ENCODE measurements around the gene CNBD2.

The CNBD2 gene

DNA sequence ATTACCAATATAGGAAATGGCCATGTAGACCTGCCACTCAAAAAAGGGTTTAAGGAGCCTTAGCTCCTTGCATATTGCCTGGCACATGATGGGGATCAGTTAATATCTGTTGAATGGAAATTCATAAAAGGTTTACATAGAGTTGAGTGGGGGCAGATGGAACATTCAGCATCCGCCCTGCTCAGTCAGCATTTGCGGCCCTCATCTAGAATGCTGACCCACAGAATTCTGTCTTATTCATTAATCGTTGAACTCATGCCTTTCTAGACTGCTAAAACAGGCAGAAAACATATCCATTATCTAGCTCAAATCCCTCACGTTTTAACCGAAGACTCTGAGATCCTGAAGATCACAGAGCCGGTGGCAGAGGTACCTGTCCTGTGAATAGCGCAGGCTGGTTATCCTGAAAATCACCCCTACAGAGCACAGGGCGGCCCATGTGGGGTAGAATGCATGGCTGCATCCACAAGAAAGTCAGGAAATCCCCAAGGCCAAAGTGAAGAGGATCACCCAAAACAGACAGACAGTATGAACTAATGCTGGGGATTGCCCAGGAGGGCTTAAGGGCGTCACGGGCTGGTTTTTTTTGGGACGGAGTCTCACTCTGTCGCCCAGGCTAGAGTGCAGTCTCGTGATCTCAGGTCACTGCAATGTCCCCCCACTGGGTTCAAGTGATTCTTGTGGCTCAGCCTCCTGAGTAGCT is 59.9 kb downstream of the CNBD2 start:
- TF ChIP-seq Cebpa-rat (IDR thresholded peaks at IDR 0.05) = no peak

DNA sequence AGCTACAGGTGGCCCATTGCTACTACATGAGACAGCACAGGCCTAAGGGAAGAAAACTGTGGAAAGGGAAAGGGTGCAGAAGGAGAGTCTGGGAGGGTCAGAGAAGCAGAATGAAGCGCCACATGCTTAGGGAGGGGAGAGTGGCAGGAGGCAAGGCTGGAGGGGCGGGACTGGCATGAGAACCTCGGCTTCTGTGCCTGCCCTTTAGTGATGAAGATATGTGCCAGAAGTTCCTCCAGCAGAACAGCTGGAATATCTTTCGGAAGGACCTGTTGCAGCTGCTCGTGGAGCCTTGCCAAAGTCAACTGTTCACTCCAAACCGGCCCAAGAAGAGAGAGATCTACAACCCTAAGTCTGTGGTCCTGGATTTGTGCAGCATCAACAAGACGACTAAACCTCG is 61.8 kb downstream of the CNBD2 start:
- Histone ChIP-seq H3K4me2 (no peak overlapping the region), H3K9ac (no peak overlapping the region), H3K27ac (no peak overlapping the region), H3K9me3 (replicated peaks in 1 of 11) (no peaks in the 10 kb centered on the region), H3K27me3 (no peaks in the 10 kb centered on the region), H3K4me1 (peaks cover 0 to 8% (median 2%) of the 10 kb centered on the region in 10 experiments; a peak in 16 of 20 replicates), H3K36me3 (no peaks in the 10 kb centered on the region), H4K20me1 (no peaks in the 10 kb centered on the region), H3K4me3 (no peak overlapping the region)
- TF ChIP-seq Cebpa-rat (IDR thresholded peaks at IDR 0.05) = no peak

More for the DNA sequence above, 59.9 kb downstream of the CNBD2 start:
- 0 out of 22 replicates have a peak overlapping the region, but pooled peaks of 2 of the 11 experiments have one; percentile 0 to 9 for H3K4me2 ChIP-seq
- no peak overlapping the region for H3K27ac ChIP-seq
- no peak overlapping the region for H3K9ac ChIP-seq
- no peak overlapping the region for H3K4me3 ChIP-seq
- no peaks in the 10 kb centered on the region for H3K9me3 ChIP-seq (replicated peaks in 1 of 11)
- H3K36me3 ChIP-seq = no peaks in the 10 kb centered on the region
- H4K20me1 ChIP-seq = no peaks in the 10 kb centered on the region
- H3K27me3 ChIP-seq = no peaks in the 10 kb centered on the region
- peaks cover 0 to 6% (median 0%) of the 10 kb centered on the region in 10 experiments; a peak in 2 of 20 replicates for H3K4me1 ChIP-seq

DNA sequence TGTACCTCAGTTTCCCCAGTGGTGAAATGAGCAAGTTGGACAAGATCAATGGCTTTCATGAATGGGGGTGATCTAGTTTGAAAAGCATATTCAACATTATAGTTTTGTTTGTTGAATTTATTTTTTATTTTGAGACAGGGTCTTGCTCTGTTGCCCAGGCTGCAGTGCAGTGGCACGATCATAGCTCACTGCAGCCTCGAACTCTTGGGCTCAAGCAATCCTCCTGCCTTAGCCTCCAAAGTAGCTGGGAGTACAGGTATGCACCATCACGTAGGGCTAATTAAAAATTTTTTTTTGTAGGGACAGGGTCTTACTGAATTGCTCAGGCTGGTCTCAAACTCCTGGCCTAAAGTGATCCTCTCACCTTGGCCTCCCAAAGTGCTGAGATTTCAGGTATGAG is 63.4 kb downstream of the CNBD2 start:
- H3K27ac ChIP-seq = no peak overlapping the region

DNA sequence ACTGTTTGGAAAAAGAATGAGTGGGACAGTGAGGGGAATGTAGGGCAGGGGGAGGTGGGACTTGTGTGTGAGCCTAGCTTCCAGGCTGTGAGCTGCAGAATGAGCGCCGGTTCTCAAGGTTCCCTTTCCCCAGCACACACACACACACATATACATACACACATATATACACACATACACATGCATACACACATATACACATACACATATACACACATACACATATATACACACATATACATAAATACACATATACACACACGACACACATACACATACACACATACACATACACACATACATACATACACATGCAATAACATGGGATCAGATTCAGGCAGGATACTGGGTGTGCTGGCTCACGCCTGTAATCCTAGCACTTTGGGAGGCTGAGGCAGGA is 66.5 kb downstream of the CNBD2 start:
- Histone ChIP-seq H3K4me3 (no peak overlapping the region), H3K4me1 (peaks cover 9 to 20% (median 16%) of the 10 kb centered on the region in 10 experiments), H3K9me3 (replicated peaks in 1 of 11) (no peaks in the 10 kb centered on the region), H3K4me2 (peak overlapping the region in 6 of 11 experiments; percentile 61 to 79 (median 66); a peak in 11 of 22 replicates), H3K27ac (no peak overlapping the region), H4K20me1 (no peaks in the 10 kb centered on the region), H3K9ac (no peak overlapping the region), H3K36me3 (no peaks in the 10 kb centered on the region), H3K27me3 (no peaks in the 10 kb centered on the region)
- TF ChIP-seq Cebpa-rat (IDR thresholded peaks at IDR 0.05) = no peak

More for the DNA sequence above, 63.4 kb downstream of the CNBD2 start:
- Histone ChIP-seq H3K4me1 (peaks cover 9 to 25% (median 16%) of the 10 kb centered on the region in 10 experiments), H3K9ac (no peak overlapping the region), H3K27me3 (no peaks in the 10 kb centered on the region), H3K4me2 (no peak overlapping the region), H3K4me3 (no peak overlapping the region), H3K9me3 (replicated peaks in 1 of 11) (no peaks in the 10 kb centered on the region), H4K20me1 (no peaks in the 10 kb centered on the region), H3K36me3 (no peaks in the 10 kb centered on the region)
- TF ChIP-seq Cebpa-rat (IDR thresholded peaks at IDR 0.05) = no peak

DNA sequence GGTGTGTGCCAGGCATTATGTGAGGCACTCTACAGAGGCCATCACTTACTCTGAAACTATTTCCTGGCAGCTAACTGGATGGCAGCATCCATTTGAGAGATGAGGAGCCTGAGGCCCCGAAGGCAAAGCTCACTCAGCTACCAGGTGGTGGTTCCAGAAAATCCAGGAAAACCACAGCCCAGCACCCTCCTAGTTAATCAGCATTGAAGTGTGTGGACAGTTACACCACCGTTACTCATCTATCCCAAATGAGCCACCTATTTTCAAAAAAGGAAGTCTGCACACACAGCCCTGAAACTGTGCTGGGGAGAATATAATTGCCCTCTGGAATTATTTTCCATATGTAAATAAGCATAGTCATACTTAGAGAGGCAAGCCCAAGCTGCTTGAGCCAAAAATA is 67.4 kb downstream of the CNBD2 start:
- no peak for TF ChIP-seq Cebpa-rat (IDR thresholded peaks at IDR 0.05)
- Histone ChIP-seq H3K36me3 (no peaks in the 10 kb centered on the region), H3K9me3 (replicated peaks in 1 of 11) (no peaks in the 10 kb centered on the region), H3K4me2 (peak overlapping the region; percentile 52 to 79 (median 66)), H3K27me3 (no peaks in the 10 kb centered on the region), H4K20me1 (peaks cover 0 to 1% (median 0%) of the 10 kb centered on the region in 11 experiments; a peak in 1 of 22 replicates), H3K9ac (no peak overlapping the region), H3K27ac (peak overlapping the region in 1 of 11 experiments; percentile 17; a peak in 1 of 22 replicates), H3K4me3 (no peak overlapping the region), H3K4me1 (peaks cover 16 to 22% (median 19%) of the 10 kb centered on the region in 10 experiments)

DNA sequence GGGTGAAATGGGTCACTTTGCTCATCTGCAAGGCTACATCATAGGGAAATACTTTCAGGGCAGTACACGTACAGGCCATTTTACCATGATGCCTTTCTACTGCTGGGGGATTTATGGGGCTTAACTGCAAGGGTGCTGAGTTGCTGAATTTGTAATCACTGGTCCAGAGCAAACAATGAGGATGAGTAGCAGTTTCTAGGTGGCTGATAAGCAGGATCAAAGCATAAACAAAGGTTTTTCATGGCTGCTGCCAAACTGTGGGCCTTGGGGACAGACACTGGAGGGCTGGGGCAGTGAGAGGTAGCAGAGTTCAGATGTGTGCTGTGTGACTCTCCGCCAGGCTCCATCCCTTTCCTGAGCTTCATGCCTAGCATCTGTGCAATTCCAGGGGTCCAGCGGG is 68.3 kb downstream of the CNBD2 start:
- H4K20me1 ChIP-seq = peaks cover 0 to 9% (median 0%) of the 10 kb centered on the region in 11 experiments; a peak in 4 of 22 replicates
- H3K36me3 ChIP-seq = no peaks in the 10 kb centered on the region
- H3K4me1 ChIP-seq = peaks cover 16 to 31% (median 21%) of the 10 kb centered on the region in 10 experiments
- peak overlapping the region in 2 of 11 experiments; percentile 66 to 75; a peak in 1 of 22 replicates for H3K4me2 ChIP-seq
- H3K9ac ChIP-seq = no peak overlapping the region
- no peaks in the 10 kb centered on the region for H3K27me3 ChIP-seq
- no peak overlapping the region for H3K27ac ChIP-seq
- H3K4me3 ChIP-seq = no peak overlapping the region
- no peaks in the 10 kb centered on the region for H3K9me3 ChIP-seq (replicated peaks in 1 of 11)
- no peak for TF ChIP-seq Cebpa-rat (IDR thresholded peaks at IDR 0.05)

DNA sequence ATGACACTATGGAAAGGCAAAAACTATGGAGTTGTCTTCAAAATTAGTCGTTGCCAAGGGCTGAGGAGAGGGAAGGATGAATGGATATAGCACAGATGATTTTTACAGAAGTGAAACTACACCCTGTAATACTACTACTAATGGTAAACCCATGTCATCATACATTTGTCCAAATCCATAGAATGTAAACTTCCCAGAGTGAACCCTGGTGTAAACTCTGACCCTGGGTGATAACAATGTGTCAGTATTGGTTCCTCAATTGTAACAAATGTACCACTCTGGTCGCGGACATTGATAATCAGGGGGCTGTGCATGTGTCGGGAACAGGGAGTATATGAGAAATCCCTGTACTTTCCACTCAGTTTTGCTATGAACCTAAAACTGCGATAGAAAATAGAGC is 72.2 kb downstream of the CNBD2 start:
- Histone ChIP-seq H3K4me2 (peak overlapping the region in 3 of 11 experiments; percentile 18 to 49 (median 27); a peak in 5 of 22 replicates), H3K4me1 (peaks cover 11 to 54% (median 15%) of the 10 kb centered on the region in 10 experiments), H3K9me3 (replicated peaks in 1 of 11) (no peaks in the 10 kb centered on the region), H3K27me3 (no peaks in the 10 kb centered on the region), H3K4me3 (no peak overlapping the region), H3K27ac (no peak overlapping the region; a peak in 1 of 22 replicates), H4K20me1 (peaks cover 13 to 43% (median 22%) of the 10 kb centered on the region in 11 experiments), H3K36me3 (peaks cover 0 to 16% (median 9%) of the 10 kb centered on the region in 11 experiments; a peak in 13 of 22 replicates), H3K9ac (no peak overlapping the region)
- TF ChIP-seq Cebpa-rat (IDR thresholded peaks at IDR 0.05) = no peak

DNA sequence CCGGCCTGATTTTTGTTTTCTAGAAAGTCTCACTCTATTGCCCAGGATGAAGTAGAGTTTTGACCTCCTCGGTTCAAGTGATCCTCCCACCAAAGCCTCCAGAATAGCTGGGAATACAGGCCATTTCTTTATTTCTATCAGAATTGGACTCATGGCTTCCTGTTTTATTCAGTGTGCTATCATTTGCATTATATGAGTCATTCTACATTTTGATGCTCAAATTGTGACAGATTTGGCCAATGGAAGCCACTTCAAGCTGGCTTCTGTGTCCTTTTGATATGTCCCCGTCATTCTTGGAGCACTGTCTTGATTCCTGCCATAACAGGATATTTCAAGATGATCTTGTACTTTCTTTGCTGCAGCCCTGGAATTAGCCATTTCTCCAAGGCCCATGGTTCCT is 75.1 kb downstream of the CNBD2 start:
- no peak for TF ChIP-seq Cebpa-rat (IDR thresholded peaks at IDR 0.05)
- H3K27ac ChIP-seq = peak overlapping the region in 1 of 11 experiments; percentile 21; a peak in 1 of 22 replicates
- no peak overlapping the region for H3K9ac ChIP-seq
- H3K4me1 ChIP-seq = peaks cover 0 to 73% (median 12%) of the 10 kb centered on the region in 10 experiments; a peak in 12 of 20 replicates
- H3K4me2 ChIP-seq = peak overlapping the region in 3 of 11 experiments; percentile 27 to 61 (median 34); a peak in 6 of 22 replicates
- no peak overlapping the region for H3K4me3 ChIP-seq
- no peaks in the 10 kb centered on the region for H3K27me3 ChIP-seq
- no peaks in the 10 kb centered on the region for H3K9me3 ChIP-seq (replicated peaks in 1 of 11)
- peaks cover 8 to 40% (median 26%) of the 10 kb centered on the region in 11 experiments; a peak in 19 of 22 replicates for H3K36me3 ChIP-seq
- H4K20me1 ChIP-seq = peaks cover 40 to 72% (median 50%) of the 10 kb centered on the region in 11 experiments

DNA sequence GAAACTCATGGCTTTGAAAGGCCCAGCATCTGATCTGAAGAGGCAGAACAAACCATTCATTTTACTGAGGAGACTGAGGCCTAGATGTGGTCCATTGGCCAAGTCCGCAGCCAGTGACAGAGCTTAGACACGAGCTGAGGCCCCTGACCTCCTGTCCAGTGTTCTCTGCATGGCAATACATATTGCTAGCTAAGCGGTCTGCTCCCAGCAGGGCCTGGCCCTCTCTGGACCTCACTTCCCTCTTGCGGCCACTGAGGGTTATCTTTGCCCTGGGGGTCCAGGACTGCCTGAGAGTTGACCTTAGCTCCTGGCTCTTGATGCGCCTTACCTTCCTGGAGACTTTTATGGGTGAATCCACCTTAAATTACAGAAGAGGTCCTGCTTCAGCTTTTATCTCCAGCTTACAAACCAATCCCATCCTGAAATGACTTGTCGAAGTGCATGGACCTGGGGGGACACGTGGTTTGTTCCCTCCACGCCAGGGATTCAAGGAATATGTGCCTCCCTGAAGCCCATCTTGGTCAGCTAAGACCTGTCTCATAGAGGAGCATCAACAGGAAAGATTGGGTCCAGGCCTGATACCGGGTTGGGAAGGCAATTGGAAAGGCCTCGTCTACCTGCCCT is 75.6 kb downstream of the CNBD2 start:
- Histone ChIP-seq H3K9ac (no peak overlapping the region), H3K4me3 (no peak overlapping the region), H3K9me3 (replicated peaks in 1 of 11) (no peaks in the 10 kb centered on the region), H3K27ac (peak overlapping the region in 1 of 11 experiments; percentile 21; a peak in 1 of 22 replicates), H4K20me1 (peaks cover 46 to 78% (median 56%) of the 10 kb centered on the region in 11 experiments), H3K4me2 (peak overlapping the region in 3 of 11 experiments; percentile 27 to 61 (median 34); a peak in 6 of 22 replicates), H3K4me1 (peaks cover 0 to 73% (median 15%) of the 10 kb centered on the region in 10 experiments; a peak in 12 of 20 replicates), H3K36me3 (peaks cover 8 to 40% (median 26%) of the 10 kb centered on the region in 11 experiments; a peak in 19 of 22 replicates), H3K27me3 (no peaks in the 10 kb centered on the region)
- TF ChIP-seq Cebpa-rat (IDR thresholded peaks at IDR 0.05) = no peak

Measured in BLaER1 treated with 17β-estradiol and CSF1 and Interleukin-3, amounts not matched to agents 10 nM and 100 nM (cell line).